ENCODE results near the gene CLDN4.
A peak's percentile ranks its signal among the peaks of the same experiment; 100 is the strongest.

Gene CLDN4

GRCh38 chr7:73864981-73865711 is 34.4 kb downstream of the CLDN4 start:
- no peak for DNase-seq (ENCODE audit: low read depth in 1 of 2, low spot score in 1 of 2)
- no peak for TF ChIP-seq SPI1 (IDR thresholded peaks at IDR 0.05; ENCODE audit: borderline replicate concordance, low read depth)
- Histone ChIP-seq H3K27ac (replicated peaks) (no peak overlapping the region), H3K27me3 (ENCODE audit: insufficient read depth, poor library complexity, severe bottlenecking) (no peaks in the 10 kb centered on the region), H3K4me3 (replicated peaks; ENCODE audit: insufficient read depth, low read length) (no peak overlapping the region)

DNA sequence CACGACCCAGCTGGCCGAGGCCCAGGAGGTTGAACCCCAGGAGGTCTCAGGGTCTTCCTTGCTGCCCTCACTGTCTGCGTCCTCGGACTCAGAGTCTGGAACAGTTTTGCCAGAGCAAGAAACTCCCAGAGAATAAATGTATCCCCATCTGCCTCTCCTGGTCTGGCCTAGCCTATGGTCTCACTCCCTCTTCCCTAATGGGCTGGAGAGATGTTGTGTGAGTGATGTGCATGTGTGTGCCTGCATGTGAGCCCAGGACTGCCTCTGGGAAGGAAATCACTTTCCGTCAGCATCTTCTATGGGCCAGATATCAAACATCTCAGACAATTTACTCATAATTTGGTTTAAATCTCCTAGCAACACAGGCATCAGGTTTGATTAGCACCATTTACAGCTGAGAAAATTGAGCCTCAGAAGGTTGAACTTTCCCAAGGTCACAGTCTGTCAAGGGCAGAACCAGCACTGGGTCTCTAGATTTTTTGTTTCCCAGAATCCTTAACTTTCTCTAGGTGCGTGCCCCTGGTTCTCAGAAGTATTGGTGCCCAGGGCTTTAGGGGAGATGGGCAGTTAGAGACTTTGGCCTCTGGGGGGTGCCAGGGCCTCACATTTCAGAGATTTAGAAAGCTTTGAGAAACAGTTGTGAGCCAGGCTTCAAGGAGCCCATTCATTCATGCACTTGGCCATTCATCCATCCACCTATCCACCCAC is 35.1 kb downstream of the CLDN4 start:
- no peak overlapping the region for H3K4me3 ChIP-seq (replicated peaks; ENCODE audit: insufficient read depth, low read length)

GRCh38 chr7:73866446-73866767 is 35.6 kb downstream of the CLDN4 start:
- Histone ChIP-seq H3K27me3 (ENCODE audit: insufficient read depth, poor library complexity, severe bottlenecking) (no peaks in the 10 kb centered on the region), H3K27ac (replicated peaks) (no peak overlapping the region), H3K4me3 (replicated peaks; ENCODE audit: insufficient read depth, low read length) (no peak overlapping the region)
- TF ChIP-seq POLR2AphosphoS5 (IDR thresholded peaks at IDR 0.05; ENCODE audit: low read depth): no peak
- TF ChIP-seq REST (IDR thresholded peaks at IDR 0.05; ENCODE audit: insufficient replicate concordance, low read depth): no peak
- no peak for TF ChIP-seq GABPA (IDR thresholded peaks at IDR 0.05; ENCODE audit: low read depth)
- TF ChIP-seq SPI1 (IDR thresholded peaks at IDR 0.05; ENCODE audit: borderline replicate concordance, low read depth): no peak
- TF ChIP-seq, protein P1, sequence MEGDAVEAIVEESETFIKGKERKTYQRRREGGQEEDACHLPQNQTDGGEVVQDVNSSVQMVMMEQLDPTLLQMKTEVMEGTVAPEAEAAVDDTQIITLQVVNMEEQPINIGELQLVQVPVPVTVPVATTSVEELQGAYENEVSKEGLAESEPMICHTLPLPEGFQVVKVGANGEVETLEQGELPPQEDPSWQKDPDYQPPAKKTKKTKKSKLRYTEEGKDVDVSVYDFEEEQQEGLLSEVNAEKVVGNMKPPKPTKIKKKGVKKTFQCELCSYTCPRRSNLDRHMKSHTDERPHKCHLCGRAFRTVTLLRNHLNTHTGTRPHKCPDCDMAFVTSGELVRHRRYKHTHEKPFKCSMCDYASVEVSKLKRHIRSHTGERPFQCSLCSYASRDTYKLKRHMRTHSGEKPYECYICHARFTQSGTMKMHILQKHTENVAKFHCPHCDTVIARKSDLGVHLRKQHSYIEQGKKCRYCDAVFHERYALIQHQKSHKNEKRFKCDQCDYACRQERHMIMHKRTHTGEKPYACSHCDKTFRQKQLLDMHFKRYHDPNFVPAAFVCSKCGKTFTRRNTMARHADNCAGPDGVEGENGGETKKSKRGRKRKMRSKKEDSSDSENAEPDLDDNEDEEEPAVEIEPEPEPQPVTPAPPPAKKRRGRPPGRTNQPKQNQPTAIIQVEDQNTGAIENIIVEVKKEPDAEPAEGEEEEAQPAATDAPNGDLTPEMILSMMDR (IDR thresholded peaks at IDR 0.05; ENCODE audit: insufficient read depth, low read length): no peak
- no peak for DNase-seq (ENCODE audit: low read depth in 1 of 2, low spot score in 1 of 2)

More for the DNA sequence above, 35.1 kb downstream of the CLDN4 start:
- H3K27me3 ChIP-seq (ENCODE audit: insufficient read depth, poor library complexity, severe bottlenecking): no peaks in the 10 kb centered on the region
- TF ChIP-seq GABPA (IDR thresholded peaks at IDR 0.05; ENCODE audit: low read depth): no peak
- TF ChIP-seq, protein P1 (IDR thresholded peaks at IDR 0.05; ENCODE audit: insufficient read depth, low read length): peak; percentile 24
- TF ChIP-seq SPI1 (IDR thresholded peaks at IDR 0.05; ENCODE audit: borderline replicate concordance, low read depth): no peak
- TF ChIP-seq REST (IDR thresholded peaks at IDR 0.05; ENCODE audit: insufficient replicate concordance, low read depth): no peak
- TF ChIP-seq POLR2AphosphoS5 (IDR thresholded peaks at IDR 0.05; ENCODE audit: low read depth): no peak
- H3K27ac ChIP-seq (replicated peaks): no peak overlapping the region
- peak in 1 of 2 experiments; percentile 45 for DNase-seq (ENCODE audit: low read depth in 1 of 2, low spot score in 1 of 2)

GRCh38 chr7:73869011-73869798 is 38.4 kb downstream of the CLDN4 start:
- DNase-seq (ENCODE audit: low read depth in 1 of 2, low spot score in 1 of 2): no peak
- TF ChIP-seq, protein P1 (IDR thresholded peaks at IDR 0.05; ENCODE audit: insufficient read depth, low read length): no peak
- no peak for TF ChIP-seq GABPA (IDR thresholded peaks at IDR 0.05; ENCODE audit: low read depth)
- TF ChIP-seq SPI1 (IDR thresholded peaks at IDR 0.05; ENCODE audit: borderline replicate concordance, low read depth): no peak
- TF ChIP-seq POLR2AphosphoS5 (IDR thresholded peaks at IDR 0.05; ENCODE audit: low read depth): no peak
- no peak for TF ChIP-seq REST (IDR thresholded peaks at IDR 0.05; ENCODE audit: insufficient replicate concordance, low read depth)
- Histone ChIP-seq H3K27ac (replicated peaks) (no peak overlapping the region), H3K4me3 (replicated peaks; ENCODE audit: insufficient read depth, low read length) (no peak overlapping the region), H3K27me3 (ENCODE audit: insufficient read depth, poor library complexity, severe bottlenecking) (no peaks in the 10 kb centered on the region)
